PC-3 (cell line): ENCODE measurements around the gene DNAJC19. TPM values are rescaled to one million over a fixed set of nuclear protein-coding genes. Genes with fewer than 3 reads are reported as not detected.

Experiments
- ATAC-seq: fragments of 200-7000 bp; cut with Tn5 transposase; 2 replicates; pipeline ENCODE4 v1.9.1; 2020; ENCODE audit warnings: mild to moderate bottlenecking, moderate library complexity
- BruUV-seq: library from RNA; stranded (reverse); fragments of 400-500 nt; replicated peaks from 2 replicates; lab custom pipeline; 2021; lab: Mats Ljungman, UMichigan
- CTCF ChIA-PET: fragments of 300-600 bp; sonication (Branson Sonifier 250); formaldehyde crosslinking; loops from one replicate; lab custom pipeline; 2022; ENCODE audit warnings: antibody characterized with exemption; lab: Charles Lee
- POLR2A ChIA-PET: fragments of 300-600 bp; sonication (Branson Sonifier 250); formaldehyde crosslinking; loops from one replicate; lab custom pipeline; 2022; ENCODE audit warnings: antibody characterized with exemption; ENCODE audit not compliant: unreplicated experiment; lab: Charles Lee
- DNase-seq: peaks from one replicate; pipeline ENCODE4 v3.0.0-alpha.2; 2015
- H2AFZ ChIP-seq: fragments of 300-600 bp; sonication (generic); 2 replicates; pipeline ENCODE4 v1.6.0; 2016; ENCODE audit warnings: antibody characterized with exemption, low read length
- H3F3A ChIP-seq: fragments of 300-600 bp; sonication (generic); one replicate; pipeline ENCODE4 v1.6.0; 2017; ENCODE audit warnings: antibody characterized with exemption, low read length, control low read depth, mild to moderate bottlenecking; ENCODE audit not compliant: unreplicated experiment
- H3K27ac ChIP-seq: fragments of 300-600 bp; sonication (generic); 2 replicates; pipeline ENCODE4 v1.5.1; 2016; ENCODE audit warnings: mild to moderate bottlenecking, low read length
- H3K27me3 ChIP-seq: fragments of 300-600 bp; sonication (generic); 2 replicates; pipeline ENCODE4 v1.6.1; 2016; ENCODE audit warnings: low read length, mixed read lengths
- H3K36me3 ChIP-seq: fragments of 300-600 bp; sonication (generic); 2 replicates; pipeline ENCODE4 v1.6.1; 2016; ENCODE audit warnings: low read depth, mixed run types, low read length, mixed read lengths
- H3K4me1 ChIP-seq: fragments of 300-600 bp; sonication (generic); 2 replicates; pipeline ENCODE4 v1.5.1; 2016; ENCODE audit warnings: low read length; ENCODE audit not compliant: insufficient read depth
- H3K4me2 ChIP-seq: fragments of 300-600 bp; sonication (generic); 2 replicates; pipeline ENCODE4 v1.6.0; 2016; ENCODE audit warnings: low read length
- H3K4me3 ChIP-seq: fragments of 300-600 bp; sonication (generic); 2 replicates; pipeline ENCODE4 v1.5.1; 2016; ENCODE audit warnings: mild to moderate bottlenecking, low read length, mixed read lengths
- H3K79me2 ChIP-seq: fragments of 300-600 bp; sonication (generic); 2 replicates; pipeline ENCODE4 v1.6.1; 2017; ENCODE audit warnings: low read length, mixed read lengths
- H3K9ac ChIP-seq: fragments of 300-600 bp; sonication (generic); 2 replicates; pipeline ENCODE4 v1.6.0; 2016; ENCODE audit warnings: mild to moderate bottlenecking, low read length
- H3K9me2 ChIP-seq: fragments of 300-600 bp; sonication (generic); replicated peaks from 2 replicates; pipeline ENCODE4 v1.6.1; 2016; ENCODE audit warnings: mixed run types, low read length, mixed read lengths
- H3K9me3 ChIP-seq: fragments of 300-600 bp; sonication (generic); 2 replicates; pipeline ENCODE4 v1.6.1; 2016; ENCODE audit warnings: low read length, mixed read lengths
- H4K20me1 ChIP-seq: fragments of 300-600 bp; sonication (generic); 2 replicates; pipeline ENCODE4 v1.6.1; 2016; ENCODE audit warnings: low read length, mixed read lengths
- CTCF ChIP-seq: fragments of 300-600 bp; sonication (generic); conservative IDR thresholded peaks from 2 replicates; pipeline ENCODE4 v1.5.1; 2017; ENCODE audit warnings: antibody characterized with exemption, low read depth, mild to moderate bottlenecking, low read length
- EZH2 ChIP-seq: fragments of 300-600 bp; sonication (generic); IDR thresholded peaks from one replicate; pipeline ENCODE4 v1.6.1; 2017; ENCODE audit warnings: antibody characterized with exemption, mild to moderate bottlenecking, low read length; ENCODE audit not compliant: unreplicated experiment
- EZH2phosphoT487 ChIP-seq: fragments of 300-600 bp; sonication (generic); IDR thresholded peaks from 2 replicates; pipeline ENCODE4 v1.6.1; 2018; ENCODE audit warnings: mild to moderate bottlenecking, antibody characterized with exemption, low read length, borderline replicate concordance
- intact Hi-C: fragments of 100-400 bp; cut with micrococcal nuclease; formaldehyde crosslinking; loops from 2 replicates; pipeline ENCODE4 v1.9.0; 2023
- total RNA-seq: library from RNA; depleted of rRNA; stranded (reverse); fragments of >200 nt; gene quantifications from 2 replicates; pipeline ENCODE4 v1.2.3, GENCODE V29; 2014

Gene DNAJC19
- total RNA-seq, 1 experiment from 2014 or later = 41.5 TPM

- Histone ChIP-seq H4K20me1 (no peaks in the 10 kb centered on the region), H3K9me3 (no peaks in the 10 kb centered on the region), H3K9ac (no peak overlapping the region), H3K27me3 (no peaks in the 10 kb centered on the region), H3K4me2 (no peak overlapping the region), H3K9me2 (no peaks in the 10 kb centered on the region), H3K27ac (no peak overlapping the region), H2AFZ (no peak overlapping the region), H3K4me1 (no peaks in the 10 kb centered on the region), H3F3A (no peaks in the 10 kb centered on the region), H3K36me3 (peaks cover 18% of the 10 kb centered on the region), H3K4me3 (no peak overlapping the region), H3K79me2 (no peaks in the 10 kb centered on the region)
- no TSS peak for BruUV-seq
- TF ChIP-seq CTCF = no peak
- TF ChIP-seq EZH2phosphoT487 = no peak
- no peak for TF ChIP-seq EZH2
- DNase-seq = no peak
- ChIA-PET POLR2A (no interaction called here), CTCF (no interaction called here)
- intact Hi-C loops = loop anchor here (10.0 kb wide), 3 partner anchors 175 to 285 kb away; no protein-coding TSS in a partner anchor
- ATAC-seq = no peak
Observed at GRCh38 chr3:180979961-180980360, 9.6 kb downstream of the DNAJC19 start.

DNA sequence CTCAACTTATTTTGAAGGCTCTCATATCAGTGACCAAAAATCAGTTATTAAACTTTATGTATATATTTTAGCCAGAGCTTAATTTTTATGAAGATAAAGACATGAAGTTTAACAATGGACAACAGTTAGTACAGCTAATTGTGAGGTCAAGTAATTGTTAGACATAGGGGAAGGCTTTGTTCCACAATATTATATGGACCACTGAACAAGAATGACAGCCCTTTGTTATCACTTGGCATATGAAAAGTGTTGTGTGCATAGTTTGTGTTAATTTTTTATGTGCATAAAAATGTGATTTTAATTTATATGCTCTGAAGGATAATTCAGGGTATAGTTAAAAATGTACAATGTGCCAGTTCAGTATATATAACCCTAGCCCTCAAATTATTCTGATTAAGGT lies 12.0 kb downstream of the DNAJC19 start:
- Histone ChIP-seq H3K9ac (no peak overlapping the region), H3K27me3 (no peaks in the 10 kb centered on the region), H3F3A (no peaks in the 10 kb centered on the region), H3K27ac (no peak overlapping the region), H3K79me2 (no peaks in the 10 kb centered on the region), H3K4me1 (no peaks in the 10 kb centered on the region), H3K4me2 (no peak overlapping the region), H3K36me3 (peaks cover 27% of the 10 kb centered on the region), H3K9me3 (no peaks in the 10 kb centered on the region), H3K4me3 (no peak overlapping the region), H3K9me2 (no peaks in the 10 kb centered on the region), H2AFZ (no peak overlapping the region), H4K20me1 (no peaks in the 10 kb centered on the region)
- ChIA-PET CTCF (no interaction called here), POLR2A (no interaction called here)
- intact Hi-C loops = no loop called here
- TF ChIP-seq EZH2 = no peak
- TF ChIP-seq CTCF = no peak
- TF ChIP-seq EZH2phosphoT487 = no peak
- ATAC-seq (no peak), DNase-seq (no peak)
- no TSS peak for BruUV-seq

- H3F3A ChIP-seq = no peaks in the 10 kb centered on the region
- no peak overlapping the region for H3K9ac ChIP-seq
- BruUV-seq = no TSS peak
- peaks cover 57% of the 10 kb centered on the region for H3K36me3 ChIP-seq
- no peak overlapping the region for H3K4me3 ChIP-seq
- POLR2A ChIA-PET = no interaction called here
- no peak overlapping the region for H3K4me2 ChIP-seq
- no peaks in the 10 kb centered on the region for H3K9me3 ChIP-seq
- no peaks in the 10 kb centered on the region for H3K4me1 ChIP-seq
- TF ChIP-seq EZH2 (no peak), EZH2phosphoT487 (no peak), CTCF (no peak)
- ATAC-seq = no peak
- intact Hi-C loops = no loop called here
- no peaks in the 10 kb centered on the region for H3K79me2 ChIP-seq
- H4K20me1 ChIP-seq = no peaks in the 10 kb centered on the region
- no peak overlapping the region for H2AFZ ChIP-seq
- H3K9me2 ChIP-seq = no peaks in the 10 kb centered on the region
- CTCF ChIA-PET = no interaction called here
- H3K27me3 ChIP-seq = no peaks in the 10 kb centered on the region
- no peak for DNase-seq
- H3K27ac ChIP-seq = no peak overlapping the region
Observed at GRCh38 chr3:180974286-180974685, 15.2 kb downstream of the DNAJC19 start.
